HCT116 (cell line): Measurements from ENCODE around the gene FAM170B. TPM values are rescaled to one million over a fixed set of nuclear protein-coding genes. Genes with fewer than 3 reads are reported as not detected.

Experiments used
- ATAC-seq: fragments of 200-7000 bp; cut with Tn5 transposase; 2 replicates; pipeline ENCODE4 v1.9.1; 2020; ENCODE audit warnings: mild to moderate bottlenecking, moderate library complexity
- BruUV-seq: library from RNA; stranded (reverse); fragments of 400-500 nt; replicated peaks from 2 replicates; lab custom pipeline; 2021; lab: Mats Ljungman, UMichigan
- CTCF ChIA-PET: fragments of 300-600 bp; sonication (Branson Sonifier 250); formaldehyde crosslinking; loops from one replicate; lab custom pipeline; 2021; ENCODE audit warnings: antibody characterized with exemption; lab: Charles Lee
- POLR2A ChIA-PET: fragments of 300-600, 350-600 bp; sonication (Branson Sonifier 250); formaldehyde crosslinking; loops from one replicate; lab custom pipeline; 2021; ENCODE audit warnings: antibody characterized with exemption; lab: Charles Lee
- RAD21 ChIA-PET, 2 experiments: fragments of 300-600 bp; sonication (Branson Sonifier 250); formaldehyde crosslinking; loops; one replicate each; lab custom pipeline; 2023; ENCODE audit warnings: low total read pairs in 2 of 2; ENCODE audit not compliant: uncharacterized antibody in 2 of 2, unreplicated experiment in 2 of 2, low non-redundant PET in 1 of 2; lab: Charles Lee
- DNase-seq: peaks from one replicate; pipeline ENCODE4 v3.0.0-alpha.2; 2010; ENCODE audit warnings: low read depth, low spot score
- H2AFZ ChIP-seq: fragments of 200-600 bp; shearing (Covaris generic), sonication (generic); 2 replicates; pipeline ENCODE4 v1.6.1; 2017; ENCODE audit warnings: low read depth, mixed run types, mixed read lengths, antibody characterized with exemption, low read length; ENCODE audit not compliant: poor library complexity, severe bottlenecking
- H3K27ac ChIP-seq: 2 replicates; pipeline ENCODE4 v1.5.1; 2012; ENCODE audit warnings: low read depth, low read length
- H3K27me3 ChIP-seq: fragments of 200-600 bp; sonication (generic); 2 replicates; pipeline ENCODE4 v1.6.1; 2016; ENCODE audit warnings: mixed run types, low read length, mixed read lengths; ENCODE audit not compliant: insufficient read depth
- H3K36me3 ChIP-seq, 2 experiments: fragments of 200-500 bp in 1 of 2; fragments of 200-600 bp in 1 of 2; sonication (Bioruptor generic) in 1 of 2; sonication (generic) in 1 of 2; 2 replicates each; pipeline versions ENCODE4 v1.5.1 to v1.6.1; 2014 to 2016; ENCODE audit warnings: low read length in 2 of 2, inconsistent platforms in 1 of 2, mixed read lengths in 1 of 2, mixed run types in 1 of 2; ENCODE audit not compliant: insufficient read depth in 2 of 2, control insufficient read depth in 1 of 2
- H3K4me1 ChIP-seq, 2 experiments: fragments of 200-600 bp in 1 of 2; sonication (generic) in 1 of 2; 2 replicates each; pipeline versions ENCODE4 v1.5.1 to v1.6.1; 2012 to 2017; ENCODE audit warnings: low read length in 2 of 2, inconsistent platforms in 1 of 2, mild to moderate bottlenecking in 1 of 2, mixed read lengths in 1 of 2, mixed run types in 1 of 2, moderate library complexity in 1 of 2; ENCODE audit not compliant: insufficient read depth in 2 of 2, control insufficient read depth in 1 of 2
- H3K4me2 ChIP-seq: fragments of 200-600 bp; sonication (generic); 2 replicates; pipeline ENCODE4 v1.6.1; 2017; ENCODE audit warnings: mixed run types, low read length, mixed read lengths
- H3K4me3 ChIP-seq, 2 experiments: fragments of 200-600 bp in 1 of 2; sonication (generic) in 1 of 2; replicated peaks in 1 of 2; 2 replicates each; pipeline ENCODE4 v1.5.1; 2011 to 2016; ENCODE audit warnings: low read length in 2 of 2, control low read depth in 1 of 2, low read depth in 1 of 2, mild to moderate bottlenecking in 1 of 2, mixed read lengths in 1 of 2, mixed run types in 1 of 2
- H3K79me2 ChIP-seq: fragments of 200-600 bp; sonication (generic); 2 replicates; pipeline ENCODE4 v1.6.1; 2017; ENCODE audit warnings: mild to moderate bottlenecking, mixed run types, low read length, moderate library complexity, mixed read lengths; ENCODE audit not compliant: insufficient read depth
- H3K9ac ChIP-seq: fragments of 200-600 bp; sonication (generic); 2 replicates; pipeline ENCODE4 v1.6.1; 2016; ENCODE audit warnings: low read length, mixed read lengths
- H3K9me2 ChIP-seq: fragments of 200-600 bp; sonication (generic), shearing (Covaris generic); 2 replicates; pipeline ENCODE4 v1.6.1; 2017; ENCODE audit warnings: mixed run types, mild to moderate bottlenecking, moderate library complexity; ENCODE audit not compliant: insufficient read depth
- H3K9me3 ChIP-seq, 2 experiments: fragments of 200-500 bp in 1 of 2; fragments of 200-600 bp in 1 of 2; sonication (Bioruptor generic) in 1 of 2; sonication (generic) in 1 of 2; 2 replicates each; pipeline ENCODE4 v1.6.1; 2014 to 2017; ENCODE audit warnings: low read length in 2 of 2, mixed read lengths in 2 of 2, inconsistent platforms in 1 of 2, low read depth in 1 of 2, mild to moderate bottlenecking in 1 of 2, mixed run types in 1 of 2, moderate library complexity in 1 of 2; ENCODE audit not compliant: control insufficient read depth in 1 of 2, insufficient read depth in 1 of 2
- H4K20me1 ChIP-seq: fragments of 200-600 bp; sonication (generic), shearing (Covaris generic); 2 replicates; pipeline ENCODE4 v1.6.1; 2017; ENCODE audit warnings: mixed run types, mild to moderate bottlenecking, moderate library complexity; ENCODE audit not compliant: insufficient read depth
- CBX3 ChIP-seq: IDR thresholded peaks from 2 replicates; pipeline ENCODE4 v1.6.1; 2012; ENCODE audit warnings: low read depth
- EZH2phosphoT487 ChIP-seq: fragments of 200-600 bp; IDR thresholded peaks from 2 replicates; pipeline ENCODE4 v1.6.1; 2018; ENCODE audit warnings: antibody characterized with exemption, borderline replicate concordance
- FOSL1 ChIP-seq: IDR thresholded peaks from 2 replicates; pipeline ENCODE4 v1.6.1; 2012; ENCODE audit warnings: low read depth
- RAD21 ChIP-seq: IDR thresholded peaks from 2 replicates; pipeline ENCODE4 v1.6.1; 2012; ENCODE audit warnings: low read depth, mild to moderate bottlenecking
- SIN3A ChIP-seq: IDR thresholded peaks from 2 replicates; pipeline ENCODE4 v1.6.1; 2012; ENCODE audit warnings: low read depth
- SP1 ChIP-seq: IDR thresholded peaks from 2 replicates; pipeline ENCODE4 v1.6.1; 2012; ENCODE audit warnings: low read depth
- SRF ChIP-seq: IDR thresholded peaks from 2 replicates; pipeline ENCODE4 v1.6.1; 2012; ENCODE audit warnings: low read depth
- YY1 ChIP-seq: IDR thresholded peaks from 2 replicates; pipeline ENCODE4 v1.6.1; 2011; ENCODE audit warnings: low read length, low read depth, moderate library complexity, mild to moderate bottlenecking; ENCODE audit not compliant: insufficient replicate concordance; ENCODE audit errors: extremely low read depth
- intact Hi-C: fragments of 100-400 bp; cut with micrococcal nuclease; formaldehyde crosslinking; loops from 2 replicates; pipeline ENCODE4 v1.10.0; 2022
- total RNA-seq: library from RNA; stranded (reverse); gene quantifications from one replicate; pipeline ENCODE4 v1.2.1, GENCODE V29; 2021; ENCODE audit not compliant: unreplicated experiment
- TF ChIP-seq, protein P1 (sequence below): IDR thresholded peaks from 2 replicates; pipeline ENCODE4 v1.6.1; 2011; ENCODE audit warnings: mild to moderate bottlenecking, low read length, moderate library complexity; ENCODE audit not compliant: insufficient replicate concordance; ENCODE audit errors: extremely low read depth
- TF ChIP-seq, protein P2 (sequence below), 3 experiments: fragments of 200-600 bp in 1 of 3; sonication (generic) in 1 of 3; IDR thresholded peaks in 2 of 3; conservative IDR thresholded peaks in 1 of 3; 2 replicates each; pipeline ENCODE4 v1.5.1; 2012 to 2017; ENCODE audit warnings: low read depth in 2 of 3, low read length in 2 of 3, antibody characterized with exemption in 1 of 3, borderline replicate concordance in 1 of 3, control low read depth in 1 of 3, mild to moderate bottlenecking in 1 of 3, mixed read lengths in 1 of 3, mixed run types in 1 of 3, moderate library complexity in 1 of 3; ENCODE audit not compliant: insufficient read depth in 1 of 3
- TF ChIP-seq, protein P3 (sequence below): IDR thresholded peaks from 2 replicates; pipeline ENCODE4 v1.6.1; 2012
- TF ChIP-seq, protein P4 (sequence below): IDR thresholded peaks from 2 replicates; pipeline ENCODE4 v1.6.1; 2012; ENCODE audit warnings: low read depth

The FAM170B gene
- total RNA-seq, 1 experiment from 2014 or later = not detected

DNA sequence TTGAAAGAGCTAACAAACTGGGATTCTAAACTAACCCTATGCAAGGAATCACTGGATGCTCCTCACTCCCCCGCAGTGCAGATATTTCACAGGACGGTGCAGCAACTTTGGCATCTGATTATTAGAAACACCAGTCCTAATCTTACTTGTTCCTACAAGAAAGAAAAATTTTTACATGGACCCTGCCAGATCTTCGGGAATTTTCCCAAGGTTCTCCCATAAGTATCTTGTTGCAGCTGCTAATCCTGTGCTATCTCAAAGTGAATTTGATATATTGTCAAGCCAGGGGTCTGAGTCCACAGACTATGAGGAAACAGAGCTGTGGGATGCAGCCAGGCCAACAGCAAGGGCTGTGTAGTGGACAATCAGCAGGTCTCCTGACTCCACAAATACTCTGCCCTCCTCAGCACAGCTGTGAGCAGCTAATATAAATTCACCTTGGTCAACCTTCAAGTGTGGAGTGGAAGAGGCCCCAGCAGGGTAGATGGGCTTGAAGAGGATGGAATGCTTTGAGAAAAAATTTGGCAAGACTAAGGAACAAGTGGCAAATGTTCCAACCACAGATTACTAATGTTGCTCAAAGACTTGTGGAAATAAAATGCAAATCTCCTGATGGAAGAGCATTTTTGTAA is 44.1 kb downstream of the FAM170B start:
- Histone ChIP-seq H3K4me1 (no peaks in the 10 kb centered on the region), H3K27me3 (peaks cover 19% of the 10 kb centered on the region), H2AFZ (no peak overlapping the region), H3K9me3 (no peaks in the 10 kb centered on the region), H3K4me2 (no peak overlapping the region), H4K20me1 (no peaks in the 10 kb centered on the region), H3K9me2 (no peaks in the 10 kb centered on the region), H3K4me3 (no peak overlapping the region), H3K36me3 (no peaks in the 10 kb centered on the region), H3K27ac (no peak overlapping the region), H3K9ac (no peak overlapping the region), H3K79me2 (no peaks in the 10 kb centered on the region)
- intact Hi-C loops = no loop called here
- TF ChIP-seq SIN3A (no peak), SP1 (no peak), EZH2phosphoT487 (no peak)
- RAD21 ChIA-PET = no interaction called here
- POLR2A ChIA-PET = no interaction called here
- DNase-seq (no peak), ATAC-seq (no peak)
- CTCF ChIA-PET = no interaction called here
- BruUV-seq = no TSS peak

DNA sequence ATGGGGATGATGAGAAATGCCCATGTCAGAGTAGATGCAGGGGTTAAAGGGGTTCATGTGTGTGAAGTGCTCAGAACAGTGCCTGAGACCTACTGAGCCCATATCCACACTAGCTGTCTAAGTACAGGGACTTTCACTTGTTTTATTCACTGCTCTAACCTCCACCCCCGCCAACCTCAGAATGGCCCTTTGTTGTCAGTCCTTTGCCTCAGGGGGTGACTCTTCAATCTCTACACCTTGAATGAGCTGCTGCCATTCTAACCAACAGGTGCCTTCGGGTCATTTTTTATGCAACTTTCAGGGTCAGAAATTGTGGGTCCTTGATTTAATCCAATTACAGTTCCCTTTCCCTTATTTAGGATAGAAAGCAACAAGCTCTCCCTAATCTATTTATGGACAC is 44.7 kb downstream of the FAM170B start:
- DNase-seq (no peak), ATAC-seq (no peak)
- H3K4me1 ChIP-seq = no peaks in the 10 kb centered on the region
- RAD21 ChIA-PET = no interaction called here
- H4K20me1 ChIP-seq = no peaks in the 10 kb centered on the region
- BruUV-seq = no TSS peak
- no peak overlapping the region for H3K27ac ChIP-seq
- no peak overlapping the region for H3K9ac ChIP-seq
- no peak overlapping the region for H2AFZ ChIP-seq
- intact Hi-C loops = no loop called here
- H3K9me3 ChIP-seq = no peaks in the 10 kb centered on the region
- no peaks in the 10 kb centered on the region for H3K79me2 ChIP-seq
- no peaks in the 10 kb centered on the region for H3K9me2 ChIP-seq
- H3K36me3 ChIP-seq = no peaks in the 10 kb centered on the region
- no peak overlapping the region for H3K4me2 ChIP-seq
- no peak overlapping the region for H3K4me3 ChIP-seq
- POLR2A ChIA-PET = no interaction called here
- CTCF ChIA-PET = no interaction called here
- H3K27me3 ChIP-seq = peaks cover 20% of the 10 kb centered on the region
- TF ChIP-seq SIN3A (no peak), RAD21 (no peak), CBX3 (no peak), YY1 (no peak), FOSL1 (no peak), SRF (no peak)
- TF ChIP-seq, protein P1, sequence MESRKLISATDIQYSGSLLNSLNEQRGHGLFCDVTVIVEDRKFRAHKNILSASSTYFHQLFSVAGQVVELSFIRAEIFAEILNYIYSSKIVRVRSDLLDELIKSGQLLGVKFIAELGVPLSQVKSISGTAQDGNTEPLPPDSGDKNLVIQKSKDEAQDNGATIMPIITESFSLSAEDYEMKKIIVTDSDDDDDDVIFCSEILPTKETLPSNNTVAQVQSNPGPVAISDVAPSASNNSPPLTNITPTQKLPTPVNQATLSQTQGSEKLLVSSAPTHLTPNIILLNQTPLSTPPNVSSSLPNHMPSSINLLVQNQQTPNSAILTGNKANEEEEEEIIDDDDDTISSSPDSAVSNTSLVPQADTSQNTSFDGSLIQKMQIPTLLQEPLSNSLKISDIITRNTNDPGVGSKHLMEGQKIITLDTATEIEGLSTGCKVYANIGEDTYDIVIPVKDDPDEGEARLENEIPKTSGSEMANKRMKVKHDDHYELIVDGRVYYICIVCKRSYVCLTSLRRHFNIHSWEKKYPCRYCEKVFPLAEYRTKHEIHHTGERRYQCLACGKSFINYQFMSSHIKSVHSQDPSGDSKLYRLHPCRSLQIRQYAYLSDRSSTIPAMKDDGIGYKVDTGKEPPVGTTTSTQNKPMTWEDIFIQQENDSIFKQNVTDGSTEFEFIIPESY = no peak
- TF ChIP-seq, protein P2, sequence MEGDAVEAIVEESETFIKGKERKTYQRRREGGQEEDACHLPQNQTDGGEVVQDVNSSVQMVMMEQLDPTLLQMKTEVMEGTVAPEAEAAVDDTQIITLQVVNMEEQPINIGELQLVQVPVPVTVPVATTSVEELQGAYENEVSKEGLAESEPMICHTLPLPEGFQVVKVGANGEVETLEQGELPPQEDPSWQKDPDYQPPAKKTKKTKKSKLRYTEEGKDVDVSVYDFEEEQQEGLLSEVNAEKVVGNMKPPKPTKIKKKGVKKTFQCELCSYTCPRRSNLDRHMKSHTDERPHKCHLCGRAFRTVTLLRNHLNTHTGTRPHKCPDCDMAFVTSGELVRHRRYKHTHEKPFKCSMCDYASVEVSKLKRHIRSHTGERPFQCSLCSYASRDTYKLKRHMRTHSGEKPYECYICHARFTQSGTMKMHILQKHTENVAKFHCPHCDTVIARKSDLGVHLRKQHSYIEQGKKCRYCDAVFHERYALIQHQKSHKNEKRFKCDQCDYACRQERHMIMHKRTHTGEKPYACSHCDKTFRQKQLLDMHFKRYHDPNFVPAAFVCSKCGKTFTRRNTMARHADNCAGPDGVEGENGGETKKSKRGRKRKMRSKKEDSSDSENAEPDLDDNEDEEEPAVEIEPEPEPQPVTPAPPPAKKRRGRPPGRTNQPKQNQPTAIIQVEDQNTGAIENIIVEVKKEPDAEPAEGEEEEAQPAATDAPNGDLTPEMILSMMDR (IDR thresholded peaks at IDR 0.05 in 2 of 3, conservative IDR thresholded peaks at IDR 0.05 in 1 of 3; ENCODE audit: borderline replicate concordance in 1 of 3, insufficient read depth in 1 of 3, low read depth in 2 of 3, low read length in 2 of 3) = no peak
- TF ChIP-seq, protein P3, sequence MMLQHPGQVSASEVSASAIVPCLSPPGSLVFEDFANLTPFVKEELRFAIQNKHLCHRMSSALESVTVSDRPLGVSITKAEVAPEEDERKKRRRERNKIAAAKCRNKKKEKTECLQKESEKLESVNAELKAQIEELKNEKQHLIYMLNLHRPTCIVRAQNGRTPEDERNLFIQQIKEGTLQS = no peak
- TF ChIP-seq, protein P4, sequence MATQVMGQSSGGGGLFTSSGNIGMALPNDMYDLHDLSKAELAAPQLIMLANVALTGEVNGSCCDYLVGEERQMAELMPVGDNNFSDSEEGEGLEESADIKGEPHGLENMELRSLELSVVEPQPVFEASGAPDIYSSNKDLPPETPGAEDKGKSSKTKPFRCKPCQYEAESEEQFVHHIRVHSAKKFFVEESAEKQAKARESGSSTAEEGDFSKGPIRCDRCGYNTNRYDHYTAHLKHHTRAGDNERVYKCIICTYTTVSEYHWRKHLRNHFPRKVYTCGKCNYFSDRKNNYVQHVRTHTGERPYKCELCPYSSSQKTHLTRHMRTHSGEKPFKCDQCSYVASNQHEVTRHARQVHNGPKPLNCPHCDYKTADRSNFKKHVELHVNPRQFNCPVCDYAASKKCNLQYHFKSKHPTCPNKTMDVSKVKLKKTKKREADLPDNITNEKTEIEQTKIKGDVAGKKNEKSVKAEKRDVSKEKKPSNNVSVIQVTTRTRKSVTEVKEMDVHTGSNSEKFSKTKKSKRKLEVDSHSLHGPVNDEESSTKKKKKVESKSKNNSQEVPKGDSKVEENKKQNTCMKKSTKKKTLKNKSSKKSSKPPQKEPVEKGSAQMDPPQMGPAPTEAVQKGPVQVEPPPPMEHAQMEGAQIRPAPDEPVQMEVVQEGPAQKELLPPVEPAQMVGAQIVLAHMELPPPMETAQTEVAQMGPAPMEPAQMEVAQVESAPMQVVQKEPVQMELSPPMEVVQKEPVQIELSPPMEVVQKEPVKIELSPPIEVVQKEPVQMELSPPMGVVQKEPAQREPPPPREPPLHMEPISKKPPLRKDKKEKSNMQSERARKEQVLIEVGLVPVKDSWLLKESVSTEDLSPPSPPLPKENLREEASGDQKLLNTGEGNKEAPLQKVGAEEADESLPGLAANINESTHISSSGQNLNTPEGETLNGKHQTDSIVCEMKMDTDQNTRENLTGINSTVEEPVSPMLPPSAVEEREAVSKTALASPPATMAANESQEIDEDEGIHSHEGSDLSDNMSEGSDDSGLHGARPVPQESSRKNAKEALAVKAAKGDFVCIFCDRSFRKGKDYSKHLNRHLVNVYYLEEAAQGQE = no peak
